ENCODE results near the gene ID4.

Gene ID4, protein sequence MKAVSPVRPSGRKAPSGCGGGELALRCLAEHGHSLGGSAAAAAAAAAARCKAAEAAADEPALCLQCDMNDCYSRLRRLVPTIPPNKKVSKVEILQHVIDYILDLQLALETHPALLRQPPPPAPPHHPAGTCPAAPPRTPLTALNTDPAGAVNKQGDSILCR

GRCh38 chr6:19836799-19837510 is at the start of gene ID4:
Gene ID4 (plus strand): TSS chr6:19837370. CDS start chr6:19837755, 385 bp downstream.
- peak; percentile 79 for DNase-seq (ENCODE audit: low read depth)

DNA sequence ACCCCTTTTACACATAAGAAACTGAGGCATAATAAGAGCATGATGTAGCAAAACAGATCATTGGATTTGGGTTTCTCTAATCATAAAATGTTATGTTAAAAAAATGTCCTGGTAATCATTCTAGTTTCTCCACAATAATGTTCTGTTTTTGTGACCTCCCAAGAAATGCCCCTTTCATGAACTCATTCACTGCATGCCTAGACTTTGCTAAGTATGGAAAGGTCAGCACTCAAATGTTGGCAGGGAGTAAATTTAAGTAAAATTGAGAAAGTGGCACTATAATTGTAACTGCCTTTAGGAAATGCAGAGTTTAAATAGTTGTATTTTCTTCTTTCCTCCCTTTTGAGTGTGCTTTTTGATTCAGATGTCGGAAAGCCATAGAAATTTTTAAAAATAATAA is 48.5 kb upstream of the ID4 start:
- no peak for DNase-seq (ENCODE audit: low read depth)

DNA sequence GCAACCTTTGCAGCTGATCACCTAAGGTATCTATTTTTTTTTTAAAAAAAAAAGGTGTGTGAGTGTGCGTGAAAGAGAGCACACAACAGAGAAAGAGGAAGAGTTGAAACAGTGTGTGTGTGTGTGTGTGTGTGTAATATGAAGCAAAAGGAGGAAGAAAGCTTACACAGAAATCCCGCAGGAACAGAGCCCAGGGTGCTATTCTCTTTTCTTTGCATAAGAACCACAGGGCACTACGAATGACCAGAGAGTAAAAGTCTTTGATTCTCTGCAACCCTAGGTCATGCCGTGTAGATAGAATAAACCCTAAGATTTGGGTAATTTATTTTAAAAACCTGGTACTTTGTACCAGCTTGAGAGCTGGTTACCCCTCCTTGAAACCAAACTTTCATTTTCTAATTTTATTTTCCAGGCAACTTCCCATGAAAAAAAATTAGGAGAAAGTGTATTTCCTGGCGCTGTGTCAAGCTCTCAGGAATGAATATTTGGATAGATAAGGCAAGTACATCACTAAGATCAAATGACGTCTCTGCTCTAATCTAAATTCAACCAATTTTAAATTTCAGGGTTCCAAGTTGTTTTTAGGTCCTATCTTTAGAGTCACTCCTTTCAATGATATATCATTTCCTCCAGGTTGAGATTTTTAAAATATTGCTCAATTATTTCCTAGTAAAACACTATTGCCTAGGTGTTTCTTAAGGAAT is 47.9 kb upstream of the ID4 start:
- DNase-seq (ENCODE audit: low read depth): no peak

GRCh38 chr6:19791267-19791666 is 45.9 kb upstream of the ID4 start:
- DNase-seq (ENCODE audit: low read depth): no peak

DNA sequence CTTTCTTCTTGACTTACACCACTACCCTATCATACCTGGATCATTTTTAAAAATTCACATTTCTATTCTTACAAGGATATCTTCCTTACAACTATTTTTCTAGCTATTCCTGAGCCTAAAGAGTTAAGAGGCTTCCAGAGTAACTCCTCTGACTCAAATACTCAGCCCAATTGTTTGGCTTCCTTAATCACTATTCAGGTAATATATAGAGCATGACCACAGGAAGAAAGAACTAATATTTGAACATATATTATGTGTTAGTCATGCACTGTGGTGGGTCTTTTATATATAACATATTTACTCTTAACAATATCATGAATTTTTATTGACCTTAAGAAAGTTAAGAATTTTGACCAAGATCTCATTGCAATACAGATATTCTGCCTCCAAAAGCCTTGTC is 42.0 kb upstream of the ID4 start:
- DNase-seq (ENCODE audit: low read depth): no peak

GRCh38 chr6:19796452-19796851 is 40.7 kb upstream of the ID4 start:
- DNase-seq (ENCODE audit: low read depth): no peak

DNA sequence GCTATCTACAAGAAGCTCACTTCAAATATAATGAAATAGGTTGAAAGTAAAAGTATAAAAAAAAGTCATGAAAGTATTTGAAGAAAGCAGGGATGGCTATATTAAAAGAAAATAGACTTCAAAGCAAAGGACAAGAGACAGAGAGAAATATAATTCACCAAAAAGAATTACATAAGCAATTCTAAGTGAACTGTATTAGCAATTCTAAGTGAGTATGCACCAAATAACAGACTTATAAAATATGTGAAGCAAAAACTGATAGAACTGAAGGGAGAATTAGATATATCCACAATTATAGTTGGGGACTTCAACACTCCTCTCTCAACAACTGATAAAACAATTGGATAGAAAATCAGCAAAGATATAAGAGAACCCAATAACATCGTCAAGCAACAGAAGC is 38.8 kb upstream of the ID4 start:
- DNase-seq (ENCODE audit: low read depth): no peak

GRCh38 chr6:19802656-19803055 is 34.5 kb upstream of the ID4 start:
- no peak for DNase-seq (ENCODE audit: low read depth)

GRCh38 chr6:19803331-19804204 is 33.6 kb upstream of the ID4 start:
- no peak for DNase-seq (ENCODE audit: low read depth)

GRCh38 chr6:19804205-19805128 is 32.7 kb upstream of the ID4 start:
- peak; percentile 82 for DNase-seq (ENCODE audit: low read depth)

GRCh38 chr6:19805129-19805481 is 32.1 kb upstream of the ID4 start:
- no peak for DNase-seq (ENCODE audit: low read depth)

DNA sequence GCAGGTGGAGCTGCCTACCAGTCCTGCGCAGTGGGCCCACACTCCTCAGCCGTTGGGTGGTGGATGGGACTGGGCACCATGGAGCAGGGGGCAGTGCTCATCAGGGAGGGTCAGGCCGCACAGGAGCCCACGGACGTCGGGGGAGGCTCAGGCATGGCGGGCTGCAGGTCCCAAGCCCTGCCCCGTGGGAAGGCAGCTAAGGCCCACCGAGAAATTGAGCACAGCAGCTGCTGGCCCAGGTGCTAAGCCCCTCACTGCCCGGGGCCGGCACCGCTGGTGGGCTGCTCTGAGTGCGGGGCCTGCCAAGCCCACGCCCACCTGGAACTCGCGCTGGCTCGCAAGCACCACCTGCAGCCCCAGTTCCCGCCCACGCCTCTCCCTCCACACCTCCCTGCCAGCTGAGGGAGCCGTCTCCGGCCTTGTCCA is 30.2 kb upstream of the ID4 start:
- no peak for DNase-seq (ENCODE audit: low read depth)

- DNase-seq (ENCODE audit: low read depth): no peak
Observed at GRCh38 chr6:19811397-19812079, 25.6 kb upstream of the ID4 start.

DNA sequence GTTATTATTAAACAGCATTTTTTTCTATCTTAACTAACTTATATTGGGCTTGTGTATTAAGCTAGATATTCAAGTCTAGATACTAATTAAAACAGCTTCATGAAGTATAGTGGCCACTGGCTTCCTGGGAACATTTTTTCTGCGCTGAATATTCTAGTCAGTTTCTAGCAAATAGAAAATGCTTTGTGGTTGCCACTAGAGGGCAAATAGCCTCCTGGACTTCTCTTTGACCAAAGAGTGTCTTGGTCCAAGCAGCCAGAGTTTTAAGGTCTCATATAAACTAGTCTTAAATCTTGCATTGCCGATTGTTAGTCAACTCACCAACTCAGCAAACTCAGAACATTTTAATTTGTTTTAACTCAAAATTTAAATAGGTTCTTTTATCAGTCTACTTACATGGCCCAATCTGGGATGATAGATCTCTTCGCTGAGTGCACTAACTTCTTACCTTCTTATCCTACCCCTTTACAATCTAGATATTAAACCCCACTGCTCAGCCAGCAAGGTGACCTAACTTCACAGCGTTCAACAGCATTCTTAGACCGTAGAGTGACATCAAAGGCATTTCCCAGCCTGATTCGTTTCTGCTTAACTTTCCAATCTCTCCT is 24.6 kb upstream of the ID4 start:
- no peak for DNase-seq (ENCODE audit: low read depth)

DNA sequence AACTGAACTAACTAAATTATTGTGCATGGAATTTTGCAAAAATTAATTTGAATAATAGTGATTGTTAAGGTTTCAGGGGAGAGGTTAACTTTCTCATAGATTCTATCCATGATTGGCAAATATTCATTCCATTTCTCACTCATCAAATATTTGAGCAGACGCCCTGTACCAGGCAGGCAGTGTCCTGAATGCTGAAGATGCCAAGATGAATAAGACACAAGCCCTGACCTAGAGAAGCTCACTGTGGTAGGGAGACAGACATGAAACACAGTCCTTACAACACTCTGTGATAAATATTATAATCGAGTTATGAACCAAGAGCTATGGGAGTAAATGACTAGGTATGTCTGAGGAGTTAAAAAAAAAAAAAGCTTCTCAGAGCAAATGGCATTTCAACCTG is 18.4 kb upstream of the ID4 start:
- DNase-seq (ENCODE audit: low read depth): no peak

DNA sequence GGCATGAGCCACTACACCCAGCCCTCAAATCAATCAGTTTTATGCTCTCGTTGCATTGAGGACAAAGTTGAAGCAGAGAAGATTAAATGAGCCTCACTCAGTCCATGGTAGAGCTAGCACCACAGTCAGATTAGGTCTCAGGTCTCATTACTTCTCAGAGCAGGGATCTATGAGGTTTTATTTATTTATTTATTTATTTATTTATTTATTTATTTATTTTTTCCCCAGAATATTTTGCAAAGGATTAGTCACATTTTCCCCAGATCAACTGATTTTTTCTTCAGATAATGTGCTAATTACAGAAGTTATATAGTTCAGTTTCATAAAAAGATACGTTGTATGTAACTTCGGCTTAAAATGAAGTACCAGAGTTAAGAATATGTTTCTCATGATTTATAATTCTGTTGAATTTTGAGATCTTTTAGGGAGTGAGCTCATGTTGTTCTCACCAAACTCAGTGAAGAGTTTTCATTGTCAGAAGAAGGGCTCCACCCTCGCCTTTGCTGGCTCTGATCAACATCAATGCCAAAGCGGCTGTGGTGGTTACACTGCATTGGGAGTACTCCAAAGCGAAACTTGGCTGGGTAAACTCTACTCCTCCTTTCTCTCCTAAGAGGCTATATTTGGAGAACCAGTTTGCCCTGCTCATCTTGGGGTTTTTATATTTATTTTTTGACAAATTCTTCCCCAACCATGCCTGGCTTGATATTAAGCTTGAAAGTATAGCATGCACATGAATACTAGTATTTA is 12.9 kb upstream of the ID4 start:
- no peak for DNase-seq (ENCODE audit: low read depth)

- no peak for DNase-seq (ENCODE audit: low read depth)
Observed at GRCh38 chr6:19827247-19827646, 9.9 kb upstream of the ID4 start.

DNA sequence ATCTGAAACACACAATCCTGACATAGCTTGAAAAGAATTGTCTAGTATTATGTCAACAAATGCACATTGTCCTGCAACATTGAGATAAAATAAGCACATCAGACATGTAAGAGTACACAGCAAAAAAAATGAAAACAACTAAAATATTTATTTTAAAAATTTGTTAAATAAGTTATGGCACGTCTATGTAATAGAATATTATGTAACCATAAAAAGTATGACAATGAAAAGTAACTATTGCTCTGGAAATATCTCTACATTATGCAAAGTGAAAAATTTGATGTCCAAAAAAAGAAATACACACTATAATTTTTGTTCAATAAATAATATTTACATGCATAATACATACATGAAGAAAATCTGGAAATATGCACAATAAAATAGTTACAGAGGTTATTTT is 9.3 kb upstream of the ID4 start:
- DNase-seq (ENCODE audit: low read depth): no peak

DNA sequence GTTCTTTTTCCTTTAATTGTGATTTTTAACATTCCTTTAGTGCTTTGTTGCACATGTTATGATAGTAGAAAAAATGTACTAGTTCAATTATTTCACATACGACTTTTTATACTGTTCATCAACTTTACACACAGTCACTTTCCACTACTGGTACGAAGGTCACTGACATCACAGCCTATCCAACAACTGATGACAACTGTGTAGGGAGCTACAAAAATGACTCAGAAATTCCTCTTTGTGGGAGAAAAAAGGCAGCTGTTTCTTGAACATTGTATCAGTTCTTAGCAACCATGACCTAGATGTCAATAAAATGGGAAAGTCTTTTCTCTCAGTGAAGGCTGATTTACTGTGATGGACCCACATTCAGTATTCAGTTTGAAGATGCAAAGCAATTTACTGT is 7.0 kb upstream of the ID4 start:
- DNase-seq (ENCODE audit: low read depth): no peak

GRCh38 chr6:19831358-19831757 is 5.8 kb upstream of the ID4 start:
- no peak for DNase-seq (ENCODE audit: low read depth)

Measured in GM04503 (cell line).